Tibial nerve (tissue), 3 donors: Measurements from ENCODE around the gene RBM20.

ENCODE experiments used
- CTCF ChIP-seq, 5 experiments: fragments of 200-600 bp in 3 of 5; fragments of 450-650 bp in 2 of 5; sonication (generic) in 3 of 5; IDR thresholded peaks; one replicate each; pipeline ENCODE4 v1.5.1; 2016 to 2019; ENCODE audit warnings: antibody characterized with exemption in 5 of 5, mild to moderate bottlenecking in 3 of 5, moderate library complexity in 2 of 5
- POLR2A ChIP-seq, 2 donors: fragments of 450-650 bp; IDR thresholded peaks; one replicate each; pipeline ENCODE4 v1.6.1; 2017; ENCODE audit warnings: antibody characterized with exemption in 2 of 2, mild to moderate bottlenecking in 2 of 2, moderate library complexity in 2 of 2

DNA sequence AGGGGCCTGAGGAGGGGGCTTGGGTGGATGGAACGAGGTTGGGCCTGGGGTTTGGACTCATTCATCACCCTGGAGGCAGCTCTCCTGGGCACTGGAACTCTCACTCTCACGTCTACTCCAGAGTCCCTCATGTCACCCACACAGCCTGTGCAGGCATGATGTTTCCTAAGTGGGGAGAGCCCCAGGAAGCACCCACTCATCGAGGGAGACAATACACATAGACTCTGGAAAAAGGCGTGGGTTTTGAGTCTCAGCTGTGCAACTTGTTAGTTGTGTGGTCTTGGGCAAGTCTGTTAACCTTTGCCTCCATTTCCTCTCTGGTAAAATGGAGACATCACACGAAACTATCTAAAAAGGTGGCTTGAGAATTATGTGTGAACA lies 25.9 kb upstream of the RBM20 start:
- TF ChIP-seq CTCF (IDR thresholded peaks at IDR 0.05), result no peak
- no peak for TF ChIP-seq POLR2A (IDR thresholded peaks at IDR 0.05)
